ENCODE measurements around the gene CPNE4.

CPNE4 gene

GRCh38 chr3:131733086-131733841, 301.6 kb downstream of the CPNE4 start:
- no peaks in the 10 kb centered on the region for H3K36me3 Mint-ChIP-seq
- H3K27me3 Mint-ChIP-seq = peaks cover 3% of the 10 kb centered on the region
- H3K9me3 Mint-ChIP-seq = no peaks in the 10 kb centered on the region
- H3K4me1 Mint-ChIP-seq = no peaks in the 10 kb centered on the region
- no peak overlapping the region for H3K4me3 Mint-ChIP-seq
- H3K27ac Mint-ChIP-seq = no peak overlapping the region

DNA sequence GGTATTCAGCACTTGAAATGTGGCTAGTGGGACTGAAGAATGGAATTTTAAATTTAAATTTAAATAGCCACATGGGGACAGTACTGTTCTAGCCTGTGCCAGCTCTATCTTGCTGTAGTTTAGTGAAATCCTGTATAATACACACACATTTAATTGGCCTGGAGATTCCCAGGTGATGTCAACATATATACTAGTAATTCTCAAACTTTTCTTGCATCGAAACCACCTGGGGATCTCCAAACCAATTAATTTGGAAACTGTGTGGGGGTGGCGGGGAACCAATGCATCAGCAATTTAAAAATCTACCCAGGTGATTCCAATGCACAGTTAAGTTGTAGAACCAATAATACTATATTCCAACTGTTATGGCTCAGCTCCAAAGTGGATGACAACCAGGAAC, 303.1 kb downstream of the CPNE4 start:
- Mint-ChIP-seq H3K36me3 (no peaks in the 10 kb centered on the region), H3K9me3 (no peaks in the 10 kb centered on the region), H3K4me1 (no peaks in the 10 kb centered on the region), H3K4me3 (no peak overlapping the region), H3K27me3 (peaks cover 3% of the 10 kb centered on the region), H3K27ac (no peak overlapping the region)

- no peak overlapping the region for H3K4me3 Mint-ChIP-seq
- H3K4me1 Mint-ChIP-seq = no peaks in the 10 kb centered on the region
- no peak overlapping the region for H3K27ac Mint-ChIP-seq
- H3K9me3 Mint-ChIP-seq = no peaks in the 10 kb centered on the region
- peaks cover 5% of the 10 kb centered on the region for H3K27me3 Mint-ChIP-seq
- no peaks in the 10 kb centered on the region for H3K36me3 Mint-ChIP-seq
Measured at GRCh38 chr3:131730581-131730980, 304.2 kb downstream of the CPNE4 start.

DNA sequence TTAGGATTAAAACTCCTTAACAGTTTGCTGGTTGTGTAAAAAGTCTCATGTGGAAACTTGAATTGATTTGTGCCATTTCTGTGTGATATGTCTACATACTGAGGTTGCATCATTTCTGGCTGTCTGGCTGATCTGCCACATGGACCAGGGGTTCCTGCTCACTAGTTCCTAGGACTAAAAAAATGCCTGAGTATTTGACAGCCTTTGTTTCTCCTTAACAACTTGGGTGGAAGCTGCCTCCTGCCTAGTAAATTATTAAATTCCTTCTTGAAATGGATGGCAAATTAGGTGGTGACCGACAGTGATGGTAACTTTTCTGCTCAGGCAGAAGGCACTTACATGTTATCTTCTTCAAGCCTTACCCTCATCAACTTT, 305.2 kb downstream of the CPNE4 start:
- H3K9me3 Mint-ChIP-seq = no peaks in the 10 kb centered on the region
- H3K36me3 Mint-ChIP-seq = no peaks in the 10 kb centered on the region
- no peak overlapping the region for H3K4me3 Mint-ChIP-seq
- H3K27me3 Mint-ChIP-seq = peaks cover 5% of the 10 kb centered on the region
- no peaks in the 10 kb centered on the region for H3K4me1 Mint-ChIP-seq
- no peak overlapping the region for H3K27ac Mint-ChIP-seq

- Mint-ChIP-seq H3K27me3 (peaks cover 5% of the 10 kb centered on the region), H3K4me1 (no peaks in the 10 kb centered on the region), H3K27ac (no peak overlapping the region), H3K9me3 (no peaks in the 10 kb centered on the region), H3K36me3 (no peaks in the 10 kb centered on the region), H3K4me3 (no peak overlapping the region)
Measured at GRCh38 chr3:131728898-131729642, 305.7 kb downstream of the CPNE4 start.

- no peaks in the 10 kb centered on the region for H3K4me1 Mint-ChIP-seq
- no peak overlapping the region for H3K4me3 Mint-ChIP-seq
- no peaks in the 10 kb centered on the region for H3K9me3 Mint-ChIP-seq
- no peaks in the 10 kb centered on the region for H3K36me3 Mint-ChIP-seq
- no peak overlapping the region for H3K27ac Mint-ChIP-seq
- peaks cover 8% of the 10 kb centered on the region for H3K27me3 Mint-ChIP-seq
Measured at GRCh38 chr3:131725414-131725813, 309.4 kb downstream of the CPNE4 start.

- H3K4me1 Mint-ChIP-seq = no peaks in the 10 kb centered on the region
- no peak overlapping the region for H3K4me3 Mint-ChIP-seq
- no peak overlapping the region for H3K27ac Mint-ChIP-seq
- H3K36me3 Mint-ChIP-seq = no peaks in the 10 kb centered on the region
- H3K27me3 Mint-ChIP-seq = peaks cover 8% of the 10 kb centered on the region
- no peaks in the 10 kb centered on the region for H3K9me3 Mint-ChIP-seq
Measured at GRCh38 chr3:131723343-131723742, 311.5 kb downstream of the CPNE4 start.

- Mint-ChIP-seq H3K9me3 (no peaks in the 10 kb centered on the region), H3K36me3 (no peaks in the 10 kb centered on the region), H3K4me1 (no peaks in the 10 kb centered on the region), H3K27ac (no peak overlapping the region), H3K4me3 (no peak overlapping the region), H3K27me3 (peaks cover 3% of the 10 kb centered on the region)
Measured at GRCh38 chr3:131717493-131717892, 317.3 kb downstream of the CPNE4 start.

- Mint-ChIP-seq H3K36me3 (no peaks in the 10 kb centered on the region), H3K4me3 (no peak overlapping the region), H3K4me1 (no peaks in the 10 kb centered on the region), H3K9me3 (no peaks in the 10 kb centered on the region), H3K27ac (no peak overlapping the region), H3K27me3 (peaks cover 2% of the 10 kb centered on the region)
Measured at GRCh38 chr3:131716943-131717342, 317.9 kb downstream of the CPNE4 start.

DNA sequence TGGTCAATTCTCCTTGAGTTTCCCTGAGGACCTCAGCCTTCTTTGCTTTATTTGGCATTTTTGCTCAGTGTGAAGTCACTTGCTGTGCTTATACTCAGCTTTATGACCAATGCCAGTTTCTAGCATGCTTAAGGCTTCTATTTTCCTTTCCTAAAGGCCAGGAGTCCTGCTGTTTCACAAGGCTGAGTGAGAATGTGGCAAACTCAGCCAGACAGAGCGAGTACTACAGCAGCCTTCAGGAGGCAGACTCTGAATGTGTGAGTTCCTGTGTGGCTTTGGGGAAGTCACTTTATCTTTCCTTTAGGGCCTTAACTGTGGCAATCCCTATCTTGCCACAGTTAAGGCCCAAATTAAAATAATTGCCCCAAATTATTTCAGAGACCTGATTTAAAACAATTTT, 318.8 kb downstream of the CPNE4 start:
- Mint-ChIP-seq H3K4me3 (no peak overlapping the region), H3K4me1 (no peaks in the 10 kb centered on the region), H3K9me3 (no peaks in the 10 kb centered on the region), H3K27ac (no peak overlapping the region), H3K36me3 (no peaks in the 10 kb centered on the region), H3K27me3 (peaks cover 2% of the 10 kb centered on the region)

- H3K36me3 Mint-ChIP-seq = no peaks in the 10 kb centered on the region
- no peaks in the 10 kb centered on the region for H3K4me1 Mint-ChIP-seq
- H3K9me3 Mint-ChIP-seq = no peaks in the 10 kb centered on the region
- H3K4me3 Mint-ChIP-seq = no peak overlapping the region
- no peak overlapping the region for H3K27ac Mint-ChIP-seq
- no peaks in the 10 kb centered on the region for H3K27me3 Mint-ChIP-seq
Measured at GRCh38 chr3:131714585-131715220, 320.1 kb downstream of the CPNE4 start.

DNA sequence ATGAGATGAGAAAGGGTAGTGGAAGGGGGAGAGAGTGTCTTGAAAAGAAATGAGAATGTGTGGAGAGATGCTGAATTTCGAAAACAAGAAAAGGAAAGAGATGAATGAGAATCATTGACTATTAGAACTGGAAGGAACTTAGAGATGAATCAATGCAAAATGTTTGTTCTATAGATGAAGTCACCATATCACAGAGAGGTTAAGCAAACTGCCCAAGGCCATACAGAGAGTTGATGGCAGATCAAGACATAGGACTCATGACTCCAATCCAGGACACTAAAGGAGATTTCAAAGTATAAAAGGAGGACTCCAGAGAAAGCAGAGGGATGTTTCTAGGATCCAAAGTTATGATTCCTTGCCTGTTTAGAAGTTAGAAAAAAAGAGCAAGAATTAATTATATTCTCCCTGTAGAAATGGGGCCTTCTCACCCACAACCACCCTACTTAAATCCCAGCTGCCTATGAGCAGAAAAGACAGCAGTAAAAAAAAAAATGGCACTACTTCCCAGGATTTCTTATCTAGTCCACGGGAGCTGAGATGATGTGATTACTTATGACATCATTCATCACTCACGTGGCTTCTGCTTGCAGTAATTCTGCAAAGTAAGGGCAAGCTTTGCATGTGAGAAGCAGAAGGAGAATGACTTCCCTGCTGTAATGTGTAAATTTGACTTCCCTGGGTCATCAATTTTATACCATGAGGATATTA, 321.2 kb downstream of the CPNE4 start:
- no peaks in the 10 kb centered on the region for H3K36me3 Mint-ChIP-seq

GRCh38 chr3:131712662-131713061, 322.2 kb downstream of the CPNE4 start:
- Mint-ChIP-seq H3K4me1 (no peaks in the 10 kb centered on the region), H3K4me3 (no peak overlapping the region), H3K27ac (no peak overlapping the region), H3K9me3 (no peaks in the 10 kb centered on the region), H3K27me3 (peaks cover 5% of the 10 kb centered on the region), H3K36me3 (no peaks in the 10 kb centered on the region)

More for the DNA sequence above, 321.2 kb downstream of the CPNE4 start:
- no peak overlapping the region for H3K27ac Mint-ChIP-seq
- H3K4me3 Mint-ChIP-seq = no peak overlapping the region
- H3K27me3 Mint-ChIP-seq = no peaks in the 10 kb centered on the region
- no peaks in the 10 kb centered on the region for H3K9me3 Mint-ChIP-seq
- H3K4me1 Mint-ChIP-seq = no peaks in the 10 kb centered on the region

DNA sequence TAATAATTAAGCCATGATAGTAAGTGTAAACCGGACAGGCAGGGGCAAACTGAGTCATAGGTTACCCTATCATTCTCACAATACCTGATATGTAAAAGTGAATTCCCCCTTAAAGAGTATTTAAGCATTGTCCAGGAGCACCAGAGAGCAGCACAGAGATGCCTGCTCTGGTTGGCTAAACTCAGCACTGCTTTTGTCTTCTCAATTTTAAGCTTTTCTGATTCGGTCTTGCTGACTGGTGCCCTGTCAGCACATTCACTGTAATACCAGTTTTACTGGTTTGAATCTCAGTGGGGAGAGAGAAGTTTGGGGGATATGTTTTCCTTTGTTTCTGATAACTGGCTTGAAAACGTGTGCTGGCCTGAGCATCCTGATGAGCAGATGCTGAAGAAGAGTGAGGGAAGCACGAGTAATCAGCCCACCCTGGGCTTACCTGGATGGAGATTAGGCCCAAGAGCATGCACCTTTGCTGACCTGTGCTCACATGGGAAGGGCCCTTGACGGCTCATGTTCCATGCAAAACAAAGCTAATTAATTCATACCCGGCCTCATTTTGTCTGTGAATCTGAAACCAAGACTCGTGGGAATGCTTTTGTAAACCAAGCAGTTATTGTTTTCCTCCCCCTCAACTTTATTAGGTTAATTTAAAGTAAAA, 323.6 kb downstream of the CPNE4 start:
- Mint-ChIP-seq H3K36me3 (no peaks in the 10 kb centered on the region), H3K4me1 (no peaks in the 10 kb centered on the region), H3K9me3 (no peaks in the 10 kb centered on the region)

DNA sequence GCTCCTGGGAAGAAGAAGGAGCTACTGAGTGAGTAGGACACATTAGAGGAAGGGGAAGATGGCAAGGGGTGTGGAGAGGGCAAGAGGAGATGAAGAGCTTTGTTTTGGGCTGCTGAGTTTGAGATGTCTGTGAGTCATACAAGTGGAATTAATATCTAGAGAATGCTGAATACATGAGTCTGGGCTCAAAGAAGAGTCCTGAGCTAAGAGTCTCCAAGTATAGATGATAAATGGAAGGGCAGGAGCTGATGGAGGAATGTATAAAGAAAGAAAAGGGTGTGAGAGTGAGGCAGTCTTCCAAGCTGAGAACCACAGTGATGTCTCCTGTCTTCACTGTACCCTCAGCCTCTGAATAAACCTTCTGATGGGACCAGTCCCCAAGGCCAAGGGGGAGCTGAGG, 326.6 kb downstream of the CPNE4 start:
- no peaks in the 10 kb centered on the region for H3K36me3 Mint-ChIP-seq
- no peaks in the 10 kb centered on the region for H3K4me1 Mint-ChIP-seq
- H3K4me3 Mint-ChIP-seq = no peak overlapping the region
- peaks cover 11% of the 10 kb centered on the region for H3K27me3 Mint-ChIP-seq
- no peaks in the 10 kb centered on the region for H3K9me3 Mint-ChIP-seq
- no peak overlapping the region for H3K27ac Mint-ChIP-seq

More for the DNA sequence above, 323.6 kb downstream of the CPNE4 start:
- H3K27me3 Mint-ChIP-seq = peaks cover 10% of the 10 kb centered on the region
- H3K4me3 Mint-ChIP-seq = no peak overlapping the region
- no peak overlapping the region for H3K27ac Mint-ChIP-seq

Measured in activated naive CD4-positive, alpha-beta T cell treated with anti-CD3 and anti-CD28 coated beads, Interleukin-2, amount 50 U/mL, for 24 hours (primary cell).